ENCODE data around the gene PRRT3.

PRRT3 gene

DNA sequence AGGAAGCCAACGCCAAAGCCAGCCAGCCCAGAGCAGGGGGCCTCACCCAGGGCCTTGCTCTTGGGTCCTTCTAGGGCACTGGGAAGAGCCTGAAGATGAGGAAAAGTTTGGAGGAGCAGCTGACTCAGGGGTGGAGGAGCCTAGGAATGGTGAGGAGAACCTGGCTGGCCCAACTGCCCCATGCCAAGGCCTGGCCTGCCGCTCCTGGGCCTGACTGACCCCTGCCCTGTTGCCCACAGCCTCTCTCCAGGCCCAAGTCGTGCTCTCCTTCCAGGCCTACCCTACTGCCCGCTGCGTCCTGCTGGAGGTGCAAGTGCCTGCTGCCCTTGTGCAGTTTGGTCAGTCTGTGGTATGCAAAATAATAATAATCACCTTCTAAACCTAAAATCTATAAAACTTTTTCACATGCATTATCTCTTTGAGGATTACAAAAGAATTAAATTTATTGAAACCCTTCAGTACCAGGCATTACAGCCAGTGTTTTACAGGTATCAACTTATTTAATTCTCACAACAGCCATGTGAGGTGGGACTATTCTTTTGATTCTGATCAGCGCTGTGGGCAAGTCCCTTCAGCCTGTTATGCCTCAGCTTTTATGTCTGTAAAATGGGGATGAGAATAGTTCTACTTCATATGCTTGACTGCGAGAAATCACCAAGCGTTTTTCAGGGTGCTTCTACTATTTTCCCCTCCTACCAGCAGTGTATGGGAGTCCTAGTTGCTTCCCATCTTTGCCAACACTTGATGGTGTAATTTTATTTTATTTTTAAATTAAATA is 33.8 kb downstream of the PRRT3 start:
- H3K4me3 ChIP-seq (ENCODE audit: low read depth, low read length) = peak overlapping the region; percentile 64; the same call in 1 of the 2 replicates
- DNase-seq (ENCODE audit: low read depth) = no peak
- TF ChIP-seq, protein P1, sequence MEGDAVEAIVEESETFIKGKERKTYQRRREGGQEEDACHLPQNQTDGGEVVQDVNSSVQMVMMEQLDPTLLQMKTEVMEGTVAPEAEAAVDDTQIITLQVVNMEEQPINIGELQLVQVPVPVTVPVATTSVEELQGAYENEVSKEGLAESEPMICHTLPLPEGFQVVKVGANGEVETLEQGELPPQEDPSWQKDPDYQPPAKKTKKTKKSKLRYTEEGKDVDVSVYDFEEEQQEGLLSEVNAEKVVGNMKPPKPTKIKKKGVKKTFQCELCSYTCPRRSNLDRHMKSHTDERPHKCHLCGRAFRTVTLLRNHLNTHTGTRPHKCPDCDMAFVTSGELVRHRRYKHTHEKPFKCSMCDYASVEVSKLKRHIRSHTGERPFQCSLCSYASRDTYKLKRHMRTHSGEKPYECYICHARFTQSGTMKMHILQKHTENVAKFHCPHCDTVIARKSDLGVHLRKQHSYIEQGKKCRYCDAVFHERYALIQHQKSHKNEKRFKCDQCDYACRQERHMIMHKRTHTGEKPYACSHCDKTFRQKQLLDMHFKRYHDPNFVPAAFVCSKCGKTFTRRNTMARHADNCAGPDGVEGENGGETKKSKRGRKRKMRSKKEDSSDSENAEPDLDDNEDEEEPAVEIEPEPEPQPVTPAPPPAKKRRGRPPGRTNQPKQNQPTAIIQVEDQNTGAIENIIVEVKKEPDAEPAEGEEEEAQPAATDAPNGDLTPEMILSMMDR (IDR thresholded peaks at IDR 0.05; ENCODE audit: control insufficient read depth, extremely low read depth, insufficient read depth) = no peak

DNA sequence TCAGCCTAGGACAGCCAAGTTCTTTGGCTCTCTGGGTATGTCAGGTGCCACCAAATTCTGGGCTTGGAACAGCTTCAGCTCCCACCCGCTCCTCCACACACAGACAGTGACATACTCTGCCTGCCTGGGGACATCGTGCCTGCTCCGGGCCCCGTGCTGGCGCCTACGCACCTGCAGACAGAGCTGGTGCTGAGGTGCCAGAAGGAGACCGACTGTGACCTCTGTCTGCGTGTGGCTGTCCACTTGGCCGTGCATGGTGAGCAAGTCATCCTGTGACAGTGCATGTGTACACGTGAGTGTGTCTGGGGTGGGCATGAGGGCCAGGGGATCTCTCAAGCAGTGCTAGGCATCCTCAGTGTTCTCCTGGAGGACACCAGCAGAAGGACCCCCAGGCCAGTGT is 34.4 kb downstream of the PRRT3 start:
- DNase-seq (ENCODE audit: low read depth) = no peak
- TF ChIP-seq, protein P1 (IDR thresholded peaks at IDR 0.05; ENCODE audit: control insufficient read depth, extremely low read depth, insufficient read depth) = no peak
- peak overlapping the region; percentile 64 for H3K4me3 ChIP-seq (ENCODE audit: low read depth, low read length)

DNA sequence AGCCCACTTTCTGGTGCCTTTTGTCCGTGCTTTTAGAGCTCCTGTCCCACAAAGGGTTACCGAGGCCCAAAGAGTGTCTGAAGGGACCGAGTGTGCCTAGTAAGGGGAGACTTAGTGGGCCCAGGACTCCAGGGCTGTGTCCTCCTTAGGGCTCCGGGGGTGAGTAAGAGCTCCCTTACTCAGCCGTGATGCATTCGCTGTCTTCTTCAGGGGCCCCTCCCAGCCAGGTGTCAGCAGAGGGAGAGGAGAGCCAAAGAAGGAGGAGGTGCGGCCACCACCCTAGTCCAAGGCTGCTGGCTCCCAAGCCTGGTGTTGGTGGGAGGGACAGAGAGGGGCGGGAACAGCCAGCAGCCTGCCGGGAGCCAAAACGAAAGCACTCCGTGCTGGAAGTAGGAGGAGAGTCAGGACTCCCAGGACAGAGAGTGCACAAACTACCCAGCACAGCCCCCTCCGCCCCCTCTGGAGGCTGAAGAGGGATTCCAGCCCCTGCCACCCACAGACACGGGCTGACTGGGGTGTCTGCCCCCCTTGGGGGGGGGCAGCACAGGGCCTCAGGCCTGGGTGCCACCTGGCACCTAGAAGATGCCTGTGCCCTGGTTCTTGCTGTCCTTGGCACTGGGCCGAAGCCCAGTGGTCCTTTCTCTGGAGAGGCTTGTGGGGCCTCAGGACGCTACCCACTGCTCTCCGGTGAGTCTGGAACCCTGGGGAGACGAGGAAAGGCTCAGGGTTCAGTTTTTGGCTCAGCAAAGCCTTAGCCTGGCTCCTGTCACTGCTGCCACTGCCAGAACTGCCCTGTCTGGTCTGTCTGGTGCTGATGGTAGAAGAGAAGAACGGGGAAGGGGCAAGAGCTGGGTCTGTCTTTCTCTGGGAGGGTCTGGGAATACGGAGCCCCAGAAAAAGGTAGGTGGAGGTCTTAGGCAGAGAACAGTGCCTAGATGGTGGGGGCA is 35.2 kb downstream of the PRRT3 start, which contains the start of gene IL17RC:
IL17RC (plus strand) TSS at position 365 of the 947 bp plus-strand sequence; CDS start at position 583, 218 bp downstream.
- TF ChIP-seq, protein P1 (IDR thresholded peaks at IDR 0.05; ENCODE audit: control insufficient read depth, extremely low read depth, insufficient read depth) = no peak
- DNase-seq (ENCODE audit: low read depth) = peak; percentile 83
- peak within 1 kb of the TSS; percentile 64 for H3K4me3 ChIP-seq (ENCODE audit: low read depth, low read length)

DNA sequence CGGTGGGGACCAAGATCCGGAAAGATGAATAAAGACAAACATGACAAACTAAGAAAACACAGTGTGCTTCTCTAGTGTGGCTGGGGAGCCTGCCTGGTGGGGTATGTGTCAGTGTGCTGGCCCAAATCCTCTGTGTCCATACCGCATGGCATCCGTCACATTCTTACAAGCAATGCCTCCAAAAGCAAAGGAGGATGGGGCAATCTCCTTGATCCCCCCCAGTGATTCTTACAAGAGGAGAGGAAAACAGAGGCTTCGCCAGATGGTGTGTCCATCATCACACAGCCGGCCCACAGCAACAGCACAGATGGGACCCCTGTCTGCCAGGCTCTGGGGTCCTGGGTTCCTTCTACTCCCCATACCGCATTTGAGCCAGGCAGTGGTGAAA is 35.9 kb downstream of the PRRT3 start:
- no peak for DNase-seq (ENCODE audit: low read depth)

DNA sequence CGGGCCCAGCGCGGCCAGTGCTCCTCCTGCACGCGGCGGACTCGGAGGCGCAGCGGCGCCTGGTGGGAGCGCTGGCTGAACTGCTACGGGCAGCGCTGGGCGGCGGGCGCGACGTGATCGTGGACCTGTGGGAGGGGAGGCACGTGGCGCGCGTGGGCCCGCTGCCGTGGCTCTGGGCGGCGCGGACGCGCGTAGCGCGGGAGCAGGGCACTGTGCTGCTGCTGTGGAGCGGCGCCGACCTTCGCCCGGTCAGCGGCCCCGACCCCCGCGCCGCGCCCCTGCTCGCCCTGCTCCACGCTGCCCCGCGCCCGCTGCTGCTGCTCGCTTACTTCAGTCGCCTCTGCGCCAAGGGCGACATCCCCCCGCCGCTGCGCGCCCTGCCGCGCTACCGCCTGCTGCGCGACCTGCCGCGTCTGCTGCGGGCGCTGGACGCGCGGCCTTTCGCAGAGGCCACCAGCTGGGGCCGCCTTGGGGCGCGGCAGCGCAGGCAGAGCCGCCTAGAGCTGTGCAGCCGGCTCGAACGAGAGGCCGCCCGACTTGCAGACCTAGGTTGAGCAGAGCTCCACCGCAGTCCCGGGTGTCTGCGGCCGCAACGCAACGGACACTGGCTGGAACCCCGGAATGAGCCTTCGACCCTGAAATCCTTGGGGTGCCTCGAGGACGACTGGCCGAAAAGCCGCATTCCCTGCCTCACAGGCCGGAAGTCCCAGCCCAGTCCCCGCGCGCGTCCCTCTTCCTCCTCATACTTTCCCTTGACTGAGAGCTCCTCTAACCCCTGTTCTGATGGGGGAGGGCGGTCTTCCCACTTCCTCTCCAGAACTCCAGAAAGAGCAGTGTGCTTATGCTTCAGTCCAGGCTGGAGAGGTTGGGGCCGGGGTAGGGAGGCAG is 36.7 kb downstream of the PRRT3 start:
- DNase-seq (ENCODE audit: low read depth) = no peak
- no peak overlapping the region for H3K4me3 ChIP-seq (ENCODE audit: low read depth, low read length)

More for the DNA sequence above, 35.9 kb downstream of the PRRT3 start:
- H3K4me3 ChIP-seq (ENCODE audit: low read depth, low read length) = peak overlapping the region; percentile 64
- TF ChIP-seq, protein P1 (IDR thresholded peaks at IDR 0.05; ENCODE audit: control insufficient read depth, extremely low read depth, insufficient read depth) = no peak

More for the DNA sequence above, 36.7 kb downstream of the PRRT3 start:
- TF ChIP-seq, protein P1 (IDR thresholded peaks at IDR 0.05; ENCODE audit: control insufficient read depth, extremely low read depth, insufficient read depth) = no peak

Measured in LNCaP clone FGC (cell line).